IMR-90 (cell line): ENCODE measurements around the gene TUBA8. TPM values are rescaled to one million over a fixed set of nuclear protein-coding genes. Genes with fewer than 3 reads are reported as not detected.

ENCODE experiments used
- ATAC-seq: fragments of 200-7000 bp; cut with Tn5 transposase; 2 replicates; pipeline ENCODE4 v1.9.1; 2020; ENCODE audit warnings: low read depth, mild to moderate bottlenecking, moderate library complexity
- BruUV-seq: library from RNA; stranded (reverse); fragments of 400-500 nt; replicated peaks from 2 replicates; lab custom pipeline; 2021; lab: Mats Ljungman, UMichigan
- CTCF ChIA-PET: fragments of 300-600 bp; formaldehyde crosslinking; extraction: SDS; loops from one replicate; lab custom pipeline; 2021; ENCODE audit warnings: antibody characterized with exemption; lab: Yijun Ruan, JAX
- POLR2A ChIA-PET: fragments of 300-600 bp; sonication (Branson Sonifier 250); formaldehyde crosslinking; loops from one replicate; lab custom pipeline; 2022; ENCODE audit warnings: antibody characterized with exemption; ENCODE audit not compliant: unreplicated experiment; lab: Charles Lee
- DNase-seq: peaks from one replicate; pipeline ENCODE4 v3.0.0; 2013
- H2AFZ ChIP-seq: replicated peaks from 2 replicates; pipeline ENCODE3; 2013; ENCODE audit warnings: low read length, mild to moderate bottlenecking; ENCODE audit not compliant: poor library complexity
- H2AK5ac ChIP-seq: 2 replicates; pipeline ENCODE4 v1.6.1; 2013; ENCODE audit warnings: low read depth, low read length, inconsistent platforms
- H2AK9ac ChIP-seq: replicated peaks from 2 replicates; pipeline ENCODE3; 2013; ENCODE audit warnings: mild to moderate bottlenecking, low read depth, low read length, moderate library complexity; ENCODE audit not compliant: poor library complexity
- H2BK120ac ChIP-seq: 2 replicates; pipeline ENCODE4 v1.6.1; 2013; ENCODE audit warnings: low read depth, low read length, inconsistent platforms
- H2BK15ac ChIP-seq: 3 replicates; pipeline ENCODE4 v1.6.1; 2013; ENCODE audit warnings: low read depth, low read length, inconsistent platforms
- H2BK20ac ChIP-seq: 2 replicates; pipeline ENCODE4 v1.6.1; 2013; ENCODE audit warnings: low read depth, mild to moderate bottlenecking, inconsistent platforms, low read length, moderate library complexity
- H2BK5ac ChIP-seq: 2 replicates; pipeline ENCODE4 v1.6.1; 2013; ENCODE audit warnings: mild to moderate bottlenecking, low read depth, low read length, inconsistent platforms; ENCODE audit not compliant: poor library complexity, severe bottlenecking
- H3K14ac ChIP-seq: replicated peaks from 2 replicates; pipeline ENCODE4 v1.6.1; 2013; ENCODE audit warnings: low read depth, low read length, inconsistent platforms
- H3K18ac ChIP-seq: 2 replicates; pipeline ENCODE4 v1.6.1; 2013; ENCODE audit warnings: low read depth, low read length, control low read depth
- H3K23ac ChIP-seq: 2 replicates; pipeline ENCODE4 v1.6.1; 2013; ENCODE audit warnings: low read depth, low read length, inconsistent platforms
- H3K27ac ChIP-seq: 2 replicates; pipeline ENCODE4 v1.5.1; 2013; ENCODE audit warnings: mild to moderate bottlenecking, control low read depth, low read length; ENCODE audit not compliant: insufficient read depth
- H3K27me3 ChIP-seq: 2 replicates; pipeline ENCODE4 v1.6.1; 2013; ENCODE audit warnings: low read length; ENCODE audit not compliant: control insufficient read depth, insufficient read depth
- H3K36me3 ChIP-seq: 2 replicates; pipeline ENCODE4 v1.6.1; 2013; ENCODE audit warnings: low read length, mixed read lengths; ENCODE audit not compliant: control insufficient read depth, insufficient read depth
- H3K4ac ChIP-seq: 2 replicates; pipeline ENCODE4 v1.6.1; 2013; ENCODE audit warnings: low read depth, low read length, inconsistent platforms
- H3K4me1 ChIP-seq: 2 replicates; pipeline ENCODE4 v1.6.1; 2013; ENCODE audit warnings: low read length, mixed read lengths; ENCODE audit not compliant: control insufficient read depth, insufficient read depth
- H3K4me2 ChIP-seq: 2 replicates; pipeline ENCODE4 v1.6.1; 2013; ENCODE audit warnings: low read depth, mild to moderate bottlenecking, control low read depth, low read length, moderate library complexity
- H3K4me3 ChIP-seq: 2 replicates; pipeline ENCODE4 v1.5.1; 2013; ENCODE audit warnings: low read depth, mild to moderate bottlenecking, control low read depth, low read length, moderate library complexity; ENCODE audit not compliant: insufficient read depth
- H3K56ac ChIP-seq: 2 replicates; pipeline ENCODE4 v1.6.1; 2013; ENCODE audit warnings: low read length, inconsistent platforms; ENCODE audit not compliant: insufficient read depth; ENCODE audit errors: extremely low read depth
- H3K79me1 ChIP-seq, 2 experiments: 2 replicates each; pipeline ENCODE4 v1.6.1; 2013; ENCODE audit warnings: low read length in 2 of 2, inconsistent platforms in 1 of 2, low read depth in 1 of 2
- H3K9ac ChIP-seq: 2 replicates; pipeline ENCODE4 v1.6.1; 2013; ENCODE audit warnings: low read depth, low read length, control low read depth
- H3K9me1 ChIP-seq: 2 replicates; pipeline ENCODE4 v1.6.1; 2013; ENCODE audit warnings: low read length, inconsistent platforms; ENCODE audit not compliant: insufficient read depth
- H3K9me3 ChIP-seq: 2 replicates; pipeline ENCODE4 v1.6.1; 2013; ENCODE audit warnings: low read length; ENCODE audit not compliant: control insufficient read depth, insufficient read depth
- H4K20me1 ChIP-seq: 2 replicates; pipeline ENCODE4 v1.6.1; 2013; ENCODE audit warnings: low read length, inconsistent platforms; ENCODE audit not compliant: insufficient read depth
- H4K5ac ChIP-seq: 2 replicates; pipeline ENCODE4 v1.6.1; 2013; ENCODE audit warnings: mild to moderate bottlenecking, low read depth, low read length, control low read depth
- H4K8ac ChIP-seq, 2 experiments: 2 replicates each; pipeline ENCODE4 v1.6.1; 2013; ENCODE audit warnings: low read depth in 2 of 2, low read length in 2 of 2, control low read depth in 1 of 2, inconsistent platforms in 1 of 2
- H4K91ac ChIP-seq: 2 replicates; pipeline ENCODE4 v1.6.1; 2013; ENCODE audit warnings: low read depth, low read length, inconsistent platforms; ENCODE audit not compliant: insufficient read depth
- POLR2A ChIP-seq: IDR thresholded peaks from 2 replicates; pipeline ENCODE4 v1.6.1; 2012; ENCODE audit warnings: mild to moderate bottlenecking, low read depth, low read length
- WGBS, 2 experiments: methylation state at CpG; one replicate each; pipeline versions ENCODE4 v1.1.5 to v1.1.7; 2013; ENCODE audit warnings: missing lambda C conversion rate in 2 of 2; ENCODE audit not compliant: insufficient read length in 1 of 2; ENCODE audit errors: extremely low coverage in 2 of 2; 5-methylcytosine and 5-hydroxymethylcytosine counted together
- dilution Hi-C: fragments of 300-500 bp; cut with HindIII; formaldehyde crosslinking; loops from one replicate; pipeline ENCODE4 v1.14.3; 2018; ENCODE audit warnings: low sequenced_read_pairs; ENCODE audit not compliant: unreplicated experiment
- in situ Hi-C: fragments of 300-500 bp; cut with MboI; formaldehyde crosslinking; loops from 3 replicates; pipeline ENCODE4 v1.14.3; 2019; ENCODE audit warnings: low sequenced_read_pairs, inconsistent platforms, mixed read lengths
- intact Hi-C: fragments of 100-400 bp; cut with micrococcal nuclease; formaldehyde crosslinking; loops from 2 replicates; pipeline ENCODE4 v1.10.0; 2022
- polyA plus RNA-seq, 3 experiments: library from polyadenylated mRNA; depleted of rRNA; stranded (reverse); fragments of >200 nt; gene quantifications; 2 replicates each; pipeline ENCODE4 v1.2.3, GENCODE V29; 2012; ENCODE audit warnings: low replicate concordance in 1 of 3
- total RNA-seq: library from RNA; depleted of rRNA; stranded (reverse); fragments of >200 nt; gene quantifications from 2 replicates; pipeline ENCODE4 v1.2.3, GENCODE V29; 2012

TUBA8 gene
- total and polyA plus RNA-seq, 2 of the 4 experiments (the other 2 are of a cell fraction): 1.4 to 2.2 TPM

- ATAC-seq (no peak), DNase-seq (no peak)
- Histone ChIP-seq H2AK9ac (no peak overlapping the region), H3K14ac (no peak overlapping the region), H4K5ac (no peak overlapping the region), H2BK120ac (no peak overlapping the region), H3K56ac (no peak overlapping the region), H4K20me1 (no peaks in the 10 kb centered on the region), H3K36me3 (peaks cover 40% of the 10 kb centered on the region), H3K9ac (no peak overlapping the region), H3K23ac (no peak overlapping the region), H3K18ac (no peak overlapping the region), H2BK20ac (no peak overlapping the region), H3K27me3 (no peaks in the 10 kb centered on the region), H3K9me3 (no peaks in the 10 kb centered on the region), H3K4me3 (no peak overlapping the region), H4K8ac (no peak overlapping the region), H2BK15ac (no peak overlapping the region), H2AFZ (no peak overlapping the region), H3K9me1 (0 out of 2 replicates have a peak, but pooled peaks cover 4% of the 10 kb centered on the region), H3K4me2 (no peak overlapping the region), H3K27ac (no peak overlapping the region), H2BK5ac (no peak overlapping the region), H4K91ac (no peak overlapping the region), H2AK5ac (no peak overlapping the region), H3K79me1 (peaks cover 27 to 37% of the 10 kb centered on the region in 2 experiments; a peak in 3 of 4 replicates), H3K4ac (no peak overlapping the region), H3K4me1 (no peaks in the 10 kb centered on the region)
- in situ Hi-C loops (no loop called here), dilution Hi-C loops (no loop called here), intact Hi-C loops (no loop called here)
- ChIA-PET CTCF (no interaction called here), POLR2A (no interaction called here)
- TF ChIP-seq POLR2A: no peak
- WGBS, 2 experiments: 88% methylated on average over 5 of the region's 10 CpGs; no CpG with 5 or more reads in 1 of the 2 experiments
- no TSS peak for BruUV-seq
Observed at GRCh38 chr22:18083406-18083805, 27.2 kb upstream of the TUBA8 start.
